T1000 (cell line): ENCODE results near the gene FRMD4A.

Experiments used
- DNase-seq: peaks from one replicate; lab custom pipeline; 2025; ENCODE audit warnings: mixed read lengths; lab: John Stamatoyannopoulos, UW

The FRMD4A gene

GRCh38 chr10:14330388-14331061 is at the start of gene FRMD4A:
Gene FRMD4A (minus strand): TSS chr10:14330924.
- DNase-seq, result no peak

DNA sequence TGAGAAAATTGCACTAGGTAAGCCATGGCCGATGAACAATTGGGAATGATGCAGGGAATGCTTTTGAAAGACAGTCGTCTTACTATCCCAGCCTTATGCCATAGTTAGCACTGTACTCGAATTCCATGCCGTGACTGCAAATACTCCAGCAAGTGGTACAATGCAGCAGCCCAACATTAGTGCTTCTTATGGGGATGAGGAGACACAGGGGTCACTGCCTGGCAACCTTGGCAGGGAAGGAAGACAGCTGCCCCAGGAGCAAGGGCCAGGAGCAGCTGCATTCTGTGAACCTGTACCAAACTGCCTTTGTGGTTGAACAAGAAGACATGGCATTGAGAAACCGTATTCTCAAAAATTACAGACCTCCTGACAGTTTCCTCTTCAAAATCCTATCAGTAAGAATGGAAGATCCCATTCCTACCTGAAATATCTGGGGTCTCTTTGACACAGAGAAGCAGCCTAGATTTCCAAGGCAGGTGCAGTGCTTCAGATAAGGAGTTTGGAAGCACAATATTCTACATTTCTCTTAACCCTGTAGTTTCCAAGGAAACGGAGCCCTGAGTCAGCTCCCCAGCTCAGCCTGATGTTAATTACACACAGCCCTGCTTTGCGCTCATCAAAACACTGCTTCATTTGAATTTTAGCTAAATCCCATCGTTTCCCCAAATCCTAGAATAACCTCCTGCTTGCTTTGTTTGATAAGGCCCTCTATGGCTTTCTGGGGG is 49.0 kb upstream of the FRMD4A start:
- DNase-seq, result no peak

GRCh38 chr10:14378387-14378960 is 47.8 kb upstream of the FRMD4A start:
- DNase-seq, result no peak

DNA sequence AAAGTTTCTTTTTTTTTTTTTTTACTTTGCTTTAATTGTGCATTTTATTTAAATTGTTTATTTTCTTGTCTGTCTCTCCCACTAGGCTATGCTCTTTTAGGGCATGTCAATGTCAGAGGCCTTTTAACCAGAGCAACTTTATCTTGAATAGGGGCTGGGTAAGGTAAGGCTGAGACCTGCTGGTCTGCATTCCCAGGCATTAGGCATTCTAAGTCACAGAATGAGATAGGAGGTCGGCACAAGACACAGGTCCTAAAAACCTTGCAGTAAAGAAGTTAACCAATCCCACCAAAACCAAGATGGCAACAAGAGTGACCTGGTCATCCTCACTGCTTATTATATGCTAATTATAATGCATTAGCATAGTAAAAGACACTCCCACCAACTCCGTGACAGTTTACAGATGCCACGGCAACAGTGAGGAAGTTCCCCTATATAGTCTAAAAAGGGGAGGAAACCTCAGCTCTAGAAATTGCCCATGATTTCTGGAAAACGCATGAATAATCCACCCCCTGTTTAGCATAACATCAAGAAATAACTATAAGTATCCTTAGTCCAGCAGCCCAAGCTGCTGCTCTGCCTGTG is 47.0 kb upstream of the FRMD4A start:
- DNase-seq, result no peak

- DNase-seq, result peak; percentile 70
Measured at GRCh38 chr10:14374745-14375445, 44.2 kb upstream of the FRMD4A start.

DNA sequence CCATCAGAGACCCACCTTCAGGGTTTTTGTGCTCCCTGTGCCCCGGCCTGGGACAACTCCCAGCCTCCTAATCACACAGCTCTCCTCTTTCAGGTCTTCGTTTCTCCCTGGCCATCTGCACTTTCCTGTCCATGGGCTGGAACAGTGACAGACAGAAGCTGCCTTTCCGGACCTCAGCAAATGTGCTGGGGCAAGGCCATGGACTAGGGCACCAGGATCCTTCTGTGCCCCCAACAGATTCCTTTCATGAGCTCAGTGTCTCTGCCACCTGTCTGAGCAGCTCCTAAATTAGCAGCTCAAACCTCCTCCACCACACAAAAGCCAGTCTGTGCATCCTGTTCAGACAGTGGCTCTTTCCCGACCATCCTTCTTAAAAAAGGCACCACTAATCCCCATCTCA is 41.9 kb upstream of the FRMD4A start:
- DNase-seq, result no peak

GRCh38 chr10:14371581-14371980 is 40.9 kb upstream of the FRMD4A start:
- DNase-seq, result no peak

- DNase-seq, result no peak
Measured at GRCh38 chr10:14370894-14371293, 40.2 kb upstream of the FRMD4A start.

- no peak for DNase-seq
Measured at GRCh38 chr10:14369906-14370305, 39.2 kb upstream of the FRMD4A start.

GRCh38 chr10:14366760-14367159 is 36.0 kb upstream of the FRMD4A start:
- no peak for DNase-seq

DNA sequence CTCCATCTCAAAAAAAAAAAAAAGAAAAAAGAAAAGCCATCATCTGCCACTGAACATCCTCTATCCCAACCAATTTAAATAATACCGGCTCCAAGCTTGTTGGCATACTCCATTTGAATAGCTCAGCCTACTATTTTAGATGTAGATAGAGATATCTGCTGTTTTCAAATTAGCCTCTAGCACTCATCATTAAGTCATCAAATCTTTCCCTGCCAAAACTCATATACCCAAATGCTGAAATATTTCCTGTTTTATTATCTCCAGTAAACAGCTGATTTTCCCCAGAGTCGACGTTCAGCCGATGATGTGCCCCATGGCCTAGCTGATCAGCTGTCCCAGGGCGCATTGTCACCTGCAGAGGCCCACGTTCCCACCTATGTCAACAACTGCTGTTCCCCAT is 34.5 kb upstream of the FRMD4A start:
- peak; percentile 75 for DNase-seq

DNA sequence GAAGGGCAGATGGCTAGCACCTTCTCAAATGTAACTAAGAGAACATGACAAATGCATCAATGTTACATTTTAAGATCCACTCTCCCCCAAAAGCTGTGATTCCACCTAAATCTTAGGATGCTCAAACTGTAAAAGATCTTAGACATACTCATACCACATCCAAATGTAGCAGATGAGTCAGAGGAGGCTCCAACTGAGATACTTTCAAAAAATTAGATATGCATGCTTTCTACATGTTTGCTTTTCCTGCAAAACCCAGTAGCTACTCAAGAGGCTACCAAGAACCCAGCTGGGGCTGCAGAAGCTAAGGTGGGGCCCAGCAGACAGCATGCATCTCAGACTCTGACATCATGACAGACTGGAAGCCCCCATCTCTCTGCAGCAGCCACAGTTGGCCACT is 31.4 kb upstream of the FRMD4A start:
- no peak for DNase-seq

- DNase-seq, result no peak
Measured at GRCh38 chr10:14360961-14361360, 30.2 kb upstream of the FRMD4A start.

- no peak for DNase-seq
Measured at GRCh38 chr10:14360515-14360914, 29.8 kb upstream of the FRMD4A start.

- no peak for DNase-seq
Measured at GRCh38 chr10:14358886-14359573, 28.3 kb upstream of the FRMD4A start.

DNA sequence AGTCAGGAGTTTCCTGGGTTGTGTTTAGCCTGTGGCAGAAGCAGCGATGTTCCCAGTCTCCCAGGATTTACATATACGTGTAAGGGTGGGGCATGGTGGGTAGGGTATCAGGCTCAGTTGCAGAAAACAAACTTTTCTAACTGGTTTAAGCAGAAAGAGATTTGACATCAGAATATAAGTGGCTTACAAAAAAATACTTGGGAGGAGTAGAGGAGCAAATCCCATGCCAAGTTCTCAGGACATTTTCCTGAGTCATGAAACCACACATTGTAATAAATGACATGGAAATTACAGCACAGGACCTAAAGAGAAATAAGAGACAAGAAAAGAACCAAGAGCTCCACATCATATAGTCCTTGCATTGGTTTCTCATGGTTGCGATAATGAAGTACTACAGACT is 26.2 kb upstream of the FRMD4A start:
- DNase-seq, result peak; percentile 72

DNA sequence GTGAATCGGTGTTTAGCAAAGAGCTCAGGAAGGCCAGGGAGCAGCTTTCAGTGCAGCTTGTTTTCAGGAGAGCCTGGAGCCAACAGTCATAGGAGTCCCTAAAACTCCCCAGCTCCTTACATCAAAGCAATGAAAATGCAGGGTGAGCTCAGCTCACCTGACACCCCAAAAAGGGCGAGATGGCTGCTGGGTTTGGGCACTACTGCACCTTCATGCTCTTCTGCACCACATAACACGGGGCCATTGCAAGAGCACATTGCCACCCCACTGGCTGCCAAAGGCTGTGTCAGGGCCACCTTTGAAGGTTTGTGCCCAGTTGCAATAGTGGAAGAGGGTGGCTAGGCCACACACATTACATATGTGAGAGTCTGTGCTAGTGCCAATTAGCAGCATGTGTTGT is 25.0 kb upstream of the FRMD4A start:
- DNase-seq, result no peak

DNA sequence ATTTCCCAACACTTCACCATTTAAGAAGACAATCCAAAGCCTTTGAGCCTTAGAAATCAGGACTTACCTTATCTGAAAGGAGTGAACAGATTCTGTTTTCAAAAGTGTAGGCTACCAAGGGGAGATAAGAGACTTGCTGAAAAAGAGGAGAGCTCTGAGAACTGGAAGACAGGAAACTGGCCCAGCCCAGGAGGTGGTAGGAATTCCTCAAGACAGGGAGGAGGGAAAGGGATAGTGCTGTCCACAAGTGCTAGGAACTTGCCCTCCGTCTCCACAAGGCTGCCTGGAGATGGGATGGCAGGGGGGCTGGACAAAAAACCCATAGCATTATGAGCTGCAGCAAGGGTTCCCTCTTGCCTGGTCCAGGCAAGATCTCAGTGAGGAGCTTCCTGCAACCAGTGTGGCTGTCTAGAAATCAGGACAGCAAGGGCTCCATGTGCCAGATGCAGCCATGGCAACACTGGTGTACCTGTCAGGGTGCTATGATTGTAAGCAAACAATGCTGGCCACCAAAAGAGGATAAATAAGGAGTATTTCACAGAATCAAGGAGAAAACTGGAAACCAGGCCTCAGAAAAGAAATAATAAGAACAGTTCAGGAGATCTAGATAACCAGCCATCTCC is 22.7 kb upstream of the FRMD4A start:
- no peak for DNase-seq

DNA sequence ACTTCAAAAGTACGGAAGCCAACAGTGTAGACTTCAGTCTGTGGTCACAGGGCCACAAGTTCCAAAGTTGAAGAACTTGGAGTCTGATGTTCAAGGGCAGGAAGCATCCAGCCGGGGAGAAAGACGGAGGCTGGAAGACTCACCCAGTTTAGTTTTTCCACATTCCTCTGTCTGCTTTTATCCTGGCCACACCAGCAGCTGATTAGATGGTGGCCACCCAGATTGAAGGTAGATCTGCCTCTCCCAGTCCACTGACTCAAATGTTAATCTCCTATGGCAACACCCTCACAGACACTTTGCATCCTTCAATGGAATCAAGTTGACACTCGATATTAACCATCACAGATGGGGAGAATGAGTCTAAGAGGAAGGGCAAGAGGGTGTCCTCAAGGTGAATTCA is 19.3 kb upstream of the FRMD4A start:
- no peak for DNase-seq

DNA sequence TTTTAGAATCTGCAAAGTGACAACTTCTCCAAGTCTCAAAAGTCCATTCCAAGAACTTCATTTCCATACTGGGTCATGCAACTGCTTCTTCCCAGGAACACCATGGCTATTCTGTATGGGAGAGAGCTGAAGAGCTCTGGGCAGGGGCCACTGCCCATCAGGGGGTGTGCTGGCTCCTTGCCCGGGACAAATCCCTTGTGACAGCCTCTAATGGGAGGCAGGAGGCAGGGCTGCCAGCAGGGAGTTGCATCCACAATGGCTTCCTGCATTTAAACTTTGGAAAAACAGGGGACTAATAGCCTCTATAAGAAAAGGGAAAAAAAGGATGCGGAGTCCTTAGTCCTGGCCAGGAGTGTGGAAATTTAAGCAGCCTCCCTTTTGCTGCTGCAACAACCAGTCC is 18.4 kb upstream of the FRMD4A start:
- no peak for DNase-seq

DNA sequence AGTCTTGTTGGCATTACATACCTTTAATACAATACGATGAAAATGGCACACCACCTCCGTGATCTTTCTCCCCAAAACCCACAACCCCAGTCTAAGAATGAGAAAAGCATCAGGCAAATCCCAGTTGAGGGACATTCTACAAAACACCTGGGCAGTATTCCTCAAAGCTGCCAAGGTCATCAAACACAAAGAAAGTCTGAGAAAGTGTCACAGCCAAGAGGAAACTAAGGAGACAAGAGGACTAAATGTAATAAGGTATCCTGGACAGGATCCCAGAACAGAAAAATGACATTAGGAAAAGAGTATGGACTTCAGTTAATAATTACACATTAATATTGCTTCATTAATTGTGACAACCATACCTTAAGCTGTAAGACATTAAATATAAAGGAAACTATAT is 14.5 kb upstream of the FRMD4A start:
- no peak for DNase-seq
